GM12878 (cell line): ENCODE measurements around the gene TUBB3. TPM values are rescaled to one million over a fixed set of nuclear protein-coding genes. Genes with fewer than 3 reads are reported as not detected.

Experiments used
- ATAC-seq: fragments of 200-7000 bp; cut with Tn5 transposase; 3 replicates; pipeline ENCODE4 v1.9.1; 2020; ENCODE audit warnings: mild to moderate bottlenecking, moderate library complexity
- BruUV-seq: library from RNA; stranded (reverse); fragments of 400-500 nt; replicated peaks from 2 replicates; lab custom pipeline; 2021; lab: Mats Ljungman, UMichigan
- CTCF ChIA-PET: fragments of 300-600 bp; sonication (Branson Sonifier 250); formaldehyde crosslinking; extraction: SDS; loops from one replicate; lab custom pipeline; 2021; ENCODE audit warnings: inconsistent platforms; lab: Yijun Ruan, JAX
- POLR2A ChIA-PET: fragments of 350-600 bp; formaldehyde crosslinking; extraction: SDS; loops from one replicate; lab custom pipeline; 2021; ENCODE audit warnings: inconsistent platforms; lab: Charles Lee
- RAD21 ChIA-PET: fragments of 300-600 bp; sonication (Branson Sonifier 250); formaldehyde crosslinking; loops from one replicate; lab custom pipeline; 2023; ENCODE audit warnings: antibody characterized with exemption; ENCODE audit not compliant: unreplicated experiment; lab: Charles Lee
- SMC1A ChIA-PET: fragments of 300-600 bp; sonication (Branson Sonifier 250); formaldehyde crosslinking; loops from one replicate; lab custom pipeline; 2023; ENCODE audit not compliant: unreplicated experiment, uncharacterized antibody; lab: Charles Lee
- DNase-seq: peaks from one replicate; pipeline ENCODE4 v3.0.0-alpha.2; 2011; ENCODE audit warnings: low read depth, low spot score
- FAIRE-seq: peaks from 3 replicates; lab custom pipeline; 2011; peaks lifted over from hg19 to GRCh38; lab: Jason Lieb, UNC
- H2AFZ ChIP-seq: 2 replicates; pipeline ENCODE4 v1.6.0; 2011; ENCODE audit warnings: low read depth, low read length, control low read depth; ENCODE audit not compliant: control insufficient read depth
- H3K27ac ChIP-seq: 2 replicates; pipeline ENCODE4 v1.5.1; 2011; ENCODE audit warnings: control low read depth; ENCODE audit not compliant: control insufficient read depth, insufficient read depth
- H3K27me3 ChIP-seq, 2 experiments: replicated peaks in 1 of 2; 2 replicates each; pipeline versions ENCODE4 v1.6.0 to v1.6.1; 2011; ENCODE audit warnings: low read length in 1 of 2; ENCODE audit not compliant: control insufficient read depth in 2 of 2, insufficient read depth in 2 of 2
- H3K36me3 ChIP-seq, 2 experiments: 2 replicates each; pipeline ENCODE4 v1.5.1; 2011; ENCODE audit warnings: low read length in 1 of 2; ENCODE audit not compliant: control insufficient read depth in 2 of 2, insufficient read depth in 2 of 2
- H3K4me1 ChIP-seq: 2 replicates; pipeline ENCODE4 v1.6.1; 2011; ENCODE audit warnings: mild to moderate bottlenecking, low read length, moderate library complexity, mixed read lengths; ENCODE audit not compliant: control insufficient read depth, insufficient read depth
- H3K4me2 ChIP-seq: 2 replicates; pipeline ENCODE4 v1.6.0; 2011; ENCODE audit warnings: control low read depth; ENCODE audit not compliant: control insufficient read depth, insufficient read depth
- H3K4me3 ChIP-seq: fragments of 200-600 bp; sonication (generic); 2 replicates; pipeline ENCODE4 v1.5.1; 2016
- H3K79me2 ChIP-seq: 2 replicates; pipeline ENCODE4 v1.6.0; 2011; ENCODE audit warnings: low read length; ENCODE audit not compliant: control insufficient read depth, insufficient read depth
- H3K9ac ChIP-seq: 2 replicates; pipeline ENCODE4 v1.8.0; 2011; ENCODE audit warnings: low read length, control low read depth, mixed read lengths; ENCODE audit not compliant: control insufficient read depth, insufficient read depth
- H3K9me3 ChIP-seq: replicated peaks from 3 replicates; pipeline ENCODE4 v1.5.1; 2011; ENCODE audit warnings: mild to moderate bottlenecking, low read length; ENCODE audit not compliant: control insufficient read depth, insufficient read depth
- H4K20me1 ChIP-seq: 2 replicates; pipeline ENCODE4 v1.6.0; 2011; ENCODE audit not compliant: control insufficient read depth, insufficient read depth
- CBX5 ChIP-seq: sonication (generic); IDR thresholded peaks from 2 replicates; pipeline ENCODE4 v1.6.1; 2016; ENCODE audit warnings: low read depth, moderate library complexity, mild to moderate bottlenecking, inconsistent platforms
- CHD4 ChIP-seq: fragments of 200-600 bp; sonication (generic); IDR thresholded peaks from 2 replicates; pipeline ENCODE4 v1.6.1; 2016; ENCODE audit warnings: mild to moderate bottlenecking
- FOXM1 ChIP-seq: IDR thresholded peaks from 2 replicates; pipeline ENCODE4 v1.6.1; 2012; ENCODE audit warnings: low read depth, mild to moderate bottlenecking, inconsistent platforms, low read length, moderate library complexity
- GABPA ChIP-seq: IDR thresholded peaks from 2 replicates; pipeline ENCODE4 v1.6.1; 2014; ENCODE audit warnings: antibody characterized with exemption, low read depth, mild to moderate bottlenecking, inconsistent platforms
- IRF4 ChIP-seq: IDR thresholded peaks from 2 replicates; pipeline ENCODE4 v1.6.1; 2011; ENCODE audit warnings: low read depth, low read length
- IRF5 ChIP-seq: fragments of 450-650 bp; IDR thresholded peaks from 2 replicates; pipeline ENCODE4 v1.6.1; 2017; ENCODE audit warnings: borderline replicate concordance
- NKRF ChIP-seq: fragments of 450-650 bp; conservative IDR thresholded peaks from 2 replicates; pipeline ENCODE4 v1.6.1; 2017; ENCODE audit warnings: mild to moderate bottlenecking, moderate library complexity
- PML ChIP-seq: IDR thresholded peaks from 2 replicates; pipeline ENCODE4 v1.6.1; 2012; ENCODE audit warnings: low read length, inconsistent platforms
- RB1 ChIP-seq: fragments of 450-650 bp; formaldehyde crosslinking; IDR thresholded peaks from 2 replicates; pipeline ENCODE4 v1.6.1; 2017; ENCODE audit warnings: mild to moderate bottlenecking, borderline replicate concordance
- RCOR1 ChIP-seq: conservative IDR thresholded peaks from 2 replicates; pipeline ENCODE4 v1.6.1; 2012; ENCODE audit warnings: low read depth, low read length, improper control_type of control experiment
- RELA ChIP-seq: fragments of 450-650 bp; IDR thresholded peaks from 2 replicates; pipeline ENCODE4 v1.8.0; 2014; ENCODE audit warnings: borderline replicate concordance; ENCODE audit not compliant: partially characterized antibody
- SIN3A ChIP-seq: IDR thresholded peaks from 2 replicates; pipeline ENCODE4 v1.6.1; 2012; ENCODE audit warnings: low read depth, low read length, improper control_type of control experiment
- TAF1 ChIP-seq: IDR thresholded peaks from 2 replicates; pipeline ENCODE4 v1.6.1; 2011; ENCODE audit warnings: mild to moderate bottlenecking, low read depth, low read length, borderline replicate concordance
- YBX1 ChIP-seq: fragments of 450-650 bp; IDR thresholded peaks from 2 replicates; pipeline ENCODE4 v1.6.1; 2016; ENCODE audit warnings: antibody characterized with exemption
- ZNF24 ChIP-seq: fragments of 450-650 bp; IDR thresholded peaks from 2 replicates; pipeline ENCODE4 v1.6.1; 2017; ENCODE audit warnings: antibody characterized with exemption, mild to moderate bottlenecking
- WGBS: methylation state at CpG from one replicate; pipeline ENCODE4 v1.1.6; 2016; ENCODE audit warnings: low lambda C conversion rate; ENCODE audit not compliant: insufficient replicate concordance, insufficient coverage; ENCODE audit errors: missing lambda C conversion rate; 5-methylcytosine and 5-hydroxymethylcytosine counted together
- in situ Hi-C: fragments of 300-500 bp; cut with MboI; formaldehyde crosslinking; loops from 9 replicates; pipeline ENCODE4 v1.14.3; 2018; ENCODE audit warnings: mixed read lengths
- intact Hi-C: fragments of 100-400 bp; cut with micrococcal nuclease; formaldehyde crosslinking; loops from one replicate; pipeline ENCODE4 v1.14.2; 2022; ENCODE audit not compliant: unreplicated experiment
- polyA plus RNA-seq, 11 experiments: library from polyadenylated mRNA; depleted of rRNA in 4 of 11; unstranded in 6 of 11; stranded (reverse) in 5 of 11; fragments of >200 nt; fragmentation: Nextera tagmentation in 4 of 11; fragmentation: Illumina TruSeq in 1 of 11; extraction: Ambion mirVana in 4 of 11; extraction: Trizol in 1 of 11; gene quantifications; 1 replicate in 1 of 11; 2 replicates in 10 of 11; pipeline versions ENCODE4 v1.2.1 to v1.2.3, GENCODE V29; 2011 to 2016; ENCODE audit warnings: inconsistent platforms in 2 of 11, missing spikeins in 2 of 11, low read depth in 1 of 11
- total RNA-seq, 4 experiments: library from RNA; depleted of rRNA in 3 of 4; stranded (reverse); fragments of >200 nt in 3 of 4; fragmentation: Illumina TruSeq in 1 of 4; extraction: Trizol in 1 of 4; gene quantifications; 2 replicates each; pipeline versions ENCODE4 v1.2.1 to v1.2.3, GENCODE V29; 2013 to 2021
- TF ChIP-seq, protein P1 (sequence below): IDR thresholded peaks from 2 replicates; pipeline ENCODE4 v1.6.1; 2012; ENCODE audit warnings: low read depth, low read length, improper control_type of control experiment

Gene TUBB3
- total and polyA plus RNA-seq, 10 of the 15 experiments (the other 5 are each of a cell fraction or from before 2014, with no cell fraction given), result 0.09 to 2.5 (median 0.58) TPM; not detected in 1

DNA sequence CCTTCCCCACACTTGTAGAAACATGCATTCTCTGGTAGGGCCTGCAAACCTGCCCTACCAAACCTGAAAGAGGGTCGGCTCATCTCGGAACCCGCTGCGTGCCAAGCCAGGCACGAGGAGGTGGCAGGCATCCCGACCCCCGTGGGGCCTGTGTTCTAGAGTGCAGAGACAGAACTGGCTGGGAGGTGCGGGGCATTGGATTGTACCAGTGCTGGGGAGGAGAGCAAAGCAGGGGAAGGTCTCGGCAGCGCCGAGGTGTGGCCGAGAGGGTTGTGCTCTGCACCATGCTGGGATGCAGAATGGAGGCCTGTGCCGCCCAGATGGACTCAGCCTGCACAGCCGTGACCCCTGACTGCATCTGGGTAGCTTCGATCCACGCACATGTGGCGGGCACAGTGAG lies 22.3 kb upstream of the TUBB3 start:
- H4K20me1 ChIP-seq, result no peaks in the 10 kb centered on the region
- H3K4me2 ChIP-seq, result no peak overlapping the region
- 98% methylated on average over 17 of the region's 17 CpGs for WGBS
- ChIA-PET POLR2A (no interaction called here), SMC1A (no interaction called here), RAD21 (no interaction called here), CTCF (interaction anchor here (1.1 kb wide), 1 partner anchor 9 kb away, joined by 3 read pairs; no protein-coding TSS in a partner anchor)
- no peak overlapping the region for H3K4me3 ChIP-seq
- intact Hi-C loops, result no loop called here
- H2AFZ ChIP-seq, result no peak overlapping the region
- no peaks in the 10 kb centered on the region for H3K79me2 ChIP-seq
- FAIRE-seq, result no peak
- no peak for TF ChIP-seq SIN3A
- TF ChIP-seq NKRF, result no peak
- no peak for TF ChIP-seq RCOR1
- no peak for TF ChIP-seq GABPA
- peaks cover 28 to 29% of the 10 kb centered on the region in 2 experiments; a peak in 3 of 4 replicates for H3K36me3 ChIP-seq
- BruUV-seq, result TSS peak; percentile 28
- DNase-seq, result no peak
- no peak for ATAC-seq
- no peak overlapping the region for H3K27ac ChIP-seq
- no peak overlapping the region for H3K9ac ChIP-seq
- no peaks in the 10 kb centered on the region for H3K27me3 ChIP-seq
- in situ Hi-C loops, result no loop called here
- no peaks in the 10 kb centered on the region for H3K9me3 ChIP-seq
- no peaks in the 10 kb centered on the region for H3K4me1 ChIP-seq

DNA sequence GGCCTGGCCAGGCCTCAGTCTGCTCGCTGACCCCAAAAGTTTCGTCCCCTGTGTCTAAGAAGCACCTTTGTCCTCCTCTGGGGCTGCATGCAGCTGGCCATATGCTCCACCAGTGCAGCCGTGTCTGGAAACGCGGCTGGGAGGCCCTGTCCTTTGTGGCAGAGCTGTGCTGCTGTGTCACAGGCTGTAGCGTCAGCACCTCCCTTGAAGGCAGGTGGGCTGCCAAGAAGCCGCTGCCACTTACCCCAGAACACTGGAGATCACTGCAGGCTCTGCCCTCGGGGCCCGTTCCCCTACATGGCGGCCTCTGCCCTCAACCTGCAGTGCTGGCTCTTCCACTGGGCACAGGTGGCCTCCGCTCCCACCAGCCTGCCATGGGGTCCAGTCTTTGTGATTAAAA lies 20.2 kb upstream of the TUBB3 start:
- no peak overlapping the region for H2AFZ ChIP-seq
- no peaks in the 10 kb centered on the region; the same call in 2 of the 3 replicates for H3K9me3 ChIP-seq
- H3K79me2 ChIP-seq, result no peaks in the 10 kb centered on the region
- SMC1A ChIA-PET, result no interaction called here
- no peaks in the 10 kb centered on the region for H3K27me3 ChIP-seq
- 97% methylated on average over 10 of the region's 11 CpGs for WGBS
- no peak overlapping the region for H3K27ac ChIP-seq
- H3K4me3 ChIP-seq, result no peak overlapping the region
- FAIRE-seq (no peak), ATAC-seq (no peak), DNase-seq (no peak)
- no peaks in the 10 kb centered on the region for H4K20me1 ChIP-seq
- no TSS peak for BruUV-seq
- no peak overlapping the region for H3K4me2 ChIP-seq
- RAD21 ChIA-PET, result no interaction called here
- H3K4me1 ChIP-seq, result no peaks in the 10 kb centered on the region
- H3K9ac ChIP-seq, result no peak overlapping the region
- CTCF ChIA-PET, result no interaction called here
- H3K36me3 ChIP-seq, result peaks cover 19 to 33% of the 10 kb centered on the region in 2 experiments; a peak in 3 of 4 replicates
- POLR2A ChIA-PET, result no interaction called here
- in situ Hi-C loops (no loop called here), intact Hi-C loops (no loop called here)
- no peak for TF ChIP-seq CHD4
- no peak for TF ChIP-seq PML
- no peak for TF ChIP-seq ZNF24
- TF ChIP-seq YBX1, result no peak
- TF ChIP-seq CBX5, result no peak
- TF ChIP-seq FOXM1, result no peak
- TF ChIP-seq IRF5, result no peak
- TF ChIP-seq TAF1, result no peak
- TF ChIP-seq RB1, result no peak
- no peak for TF ChIP-seq RELA
- TF ChIP-seq, protein P1, sequence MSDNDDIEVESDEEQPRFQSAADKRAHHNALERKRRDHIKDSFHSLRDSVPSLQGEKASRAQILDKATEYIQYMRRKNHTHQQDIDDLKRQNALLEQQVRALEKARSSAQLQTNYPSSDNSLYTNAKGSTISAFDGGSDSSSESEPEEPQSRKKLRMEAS, result no peak
- TF ChIP-seq IRF4, result no peak
